ENCODE measurements around the gene FRYL.
"Not testable (repeated sequence)": the region's sequence is repeated elsewhere in the genome, so short reads cannot be mapped to it uniquely, and the experiment has no call there.

FRYL gene

DNA sequence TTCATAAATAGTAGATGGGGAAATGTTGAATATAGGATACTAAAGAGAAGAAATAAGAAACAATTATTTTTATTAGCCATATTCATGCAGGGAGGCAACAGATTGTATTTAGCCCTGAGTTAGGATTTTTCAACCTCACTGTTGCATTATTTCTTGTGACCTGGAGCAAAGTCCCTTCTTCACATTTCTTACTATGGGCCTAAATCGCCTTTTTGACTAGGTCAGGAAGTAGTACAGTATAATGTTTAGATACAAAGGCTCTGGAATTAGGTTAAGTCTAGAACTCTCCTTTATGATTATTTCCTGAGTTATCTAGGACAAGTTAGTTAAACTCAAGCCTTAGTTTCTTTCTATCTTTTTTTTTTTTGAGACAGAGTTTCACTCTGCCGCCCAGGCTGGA lies 88.0 kb downstream of the FRYL start:
- TF ChIP-seq, protein P1, sequence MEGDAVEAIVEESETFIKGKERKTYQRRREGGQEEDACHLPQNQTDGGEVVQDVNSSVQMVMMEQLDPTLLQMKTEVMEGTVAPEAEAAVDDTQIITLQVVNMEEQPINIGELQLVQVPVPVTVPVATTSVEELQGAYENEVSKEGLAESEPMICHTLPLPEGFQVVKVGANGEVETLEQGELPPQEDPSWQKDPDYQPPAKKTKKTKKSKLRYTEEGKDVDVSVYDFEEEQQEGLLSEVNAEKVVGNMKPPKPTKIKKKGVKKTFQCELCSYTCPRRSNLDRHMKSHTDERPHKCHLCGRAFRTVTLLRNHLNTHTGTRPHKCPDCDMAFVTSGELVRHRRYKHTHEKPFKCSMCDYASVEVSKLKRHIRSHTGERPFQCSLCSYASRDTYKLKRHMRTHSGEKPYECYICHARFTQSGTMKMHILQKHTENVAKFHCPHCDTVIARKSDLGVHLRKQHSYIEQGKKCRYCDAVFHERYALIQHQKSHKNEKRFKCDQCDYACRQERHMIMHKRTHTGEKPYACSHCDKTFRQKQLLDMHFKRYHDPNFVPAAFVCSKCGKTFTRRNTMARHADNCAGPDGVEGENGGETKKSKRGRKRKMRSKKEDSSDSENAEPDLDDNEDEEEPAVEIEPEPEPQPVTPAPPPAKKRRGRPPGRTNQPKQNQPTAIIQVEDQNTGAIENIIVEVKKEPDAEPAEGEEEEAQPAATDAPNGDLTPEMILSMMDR (conservative IDR thresholded peaks at IDR 0.05), result no peak
- TF ChIP-seq ZFX (IDR thresholded peaks at IDR 0.05), result no peak

DNA sequence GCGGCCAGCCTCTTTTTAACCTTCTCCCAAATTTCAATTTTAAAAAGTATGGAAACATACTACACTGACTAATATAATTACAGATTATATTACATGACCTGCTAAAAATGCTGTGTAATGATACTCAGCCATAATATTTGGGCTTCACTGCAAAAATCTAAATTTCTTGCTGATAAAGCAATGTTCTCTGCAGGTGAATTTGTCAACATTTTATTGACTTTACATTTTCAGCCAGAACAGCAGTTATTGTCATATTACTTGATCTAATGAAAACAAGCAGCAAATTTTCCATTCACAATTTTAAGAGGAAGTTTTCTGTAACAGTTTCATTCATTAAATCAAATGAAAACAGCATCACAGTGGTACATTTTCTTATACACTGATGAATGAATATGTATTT lies 91.1 kb downstream of the FRYL start:
- H3K27ac ChIP-seq, result no peak overlapping the region
- TF ChIP-seq ZFX (IDR thresholded peaks at IDR 0.05), result no peak
- TF ChIP-seq, protein P1 (conservative IDR thresholded peaks at IDR 0.05), result no peak

More for the DNA sequence above, 88.0 kb downstream of the FRYL start:
- H3K27ac ChIP-seq, result no peak overlapping the region

DNA sequence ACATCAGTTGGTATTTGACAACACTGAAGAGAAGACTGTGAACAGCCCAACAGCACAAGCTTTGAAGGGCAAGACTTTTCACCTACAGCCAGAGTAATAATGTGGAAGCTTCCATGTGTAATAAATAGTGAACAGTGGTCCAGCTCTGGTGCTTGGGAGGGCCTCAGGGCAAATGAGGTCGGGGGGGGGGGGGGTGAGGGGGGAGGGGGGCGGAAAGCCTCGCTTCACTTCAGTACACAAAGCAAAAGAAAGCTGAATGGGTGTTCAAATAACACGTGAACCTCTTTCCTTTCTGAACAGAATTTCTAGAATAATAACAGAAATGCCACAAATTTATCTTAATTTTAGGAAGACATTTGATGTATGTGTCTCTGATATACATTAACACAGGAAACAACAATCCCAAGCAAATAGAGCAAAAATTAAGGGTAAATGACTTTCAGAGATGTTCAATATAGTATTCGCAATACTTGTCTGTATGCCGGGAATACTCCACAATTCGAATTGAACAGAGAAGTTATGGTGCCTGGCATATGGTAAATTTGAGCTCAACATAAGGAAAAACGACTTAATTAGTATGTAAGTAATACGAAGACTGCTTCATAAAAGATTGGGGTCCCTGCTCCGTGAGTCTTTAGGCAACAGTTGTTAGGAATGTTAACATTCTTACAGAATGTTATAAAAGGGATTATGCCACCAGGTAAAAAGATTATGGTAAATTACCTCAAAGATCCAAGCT lies 92.6 kb downstream of the FRYL start:
- no peak for TF ChIP-seq ZFX (IDR thresholded peaks at IDR 0.05)
- TF ChIP-seq, protein P1 (conservative IDR thresholded peaks at IDR 0.05), result no peak
- no peak overlapping the region for H3K27ac ChIP-seq

DNA sequence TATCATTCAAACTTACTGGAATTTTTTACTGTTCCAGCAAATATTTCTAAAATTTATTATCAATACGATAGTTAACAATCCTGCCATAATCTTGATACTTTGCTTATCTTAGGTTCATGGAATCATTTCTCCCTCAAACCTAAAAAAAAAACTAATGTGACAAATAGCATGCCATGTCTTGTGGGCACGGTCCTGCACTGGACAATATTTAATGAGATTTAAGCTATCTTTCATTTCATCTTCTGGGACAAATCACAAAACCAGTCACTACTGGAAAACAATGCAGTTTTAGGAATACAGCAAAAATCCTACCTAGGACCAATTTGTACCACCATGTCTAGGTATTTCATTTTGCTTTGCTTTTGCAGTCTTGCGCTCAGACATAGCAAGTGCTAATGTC lies 93.7 kb downstream of the FRYL start:
- no peak for TF ChIP-seq ZFX (IDR thresholded peaks at IDR 0.05)
- no peak overlapping the region for H3K27ac ChIP-seq

DNA sequence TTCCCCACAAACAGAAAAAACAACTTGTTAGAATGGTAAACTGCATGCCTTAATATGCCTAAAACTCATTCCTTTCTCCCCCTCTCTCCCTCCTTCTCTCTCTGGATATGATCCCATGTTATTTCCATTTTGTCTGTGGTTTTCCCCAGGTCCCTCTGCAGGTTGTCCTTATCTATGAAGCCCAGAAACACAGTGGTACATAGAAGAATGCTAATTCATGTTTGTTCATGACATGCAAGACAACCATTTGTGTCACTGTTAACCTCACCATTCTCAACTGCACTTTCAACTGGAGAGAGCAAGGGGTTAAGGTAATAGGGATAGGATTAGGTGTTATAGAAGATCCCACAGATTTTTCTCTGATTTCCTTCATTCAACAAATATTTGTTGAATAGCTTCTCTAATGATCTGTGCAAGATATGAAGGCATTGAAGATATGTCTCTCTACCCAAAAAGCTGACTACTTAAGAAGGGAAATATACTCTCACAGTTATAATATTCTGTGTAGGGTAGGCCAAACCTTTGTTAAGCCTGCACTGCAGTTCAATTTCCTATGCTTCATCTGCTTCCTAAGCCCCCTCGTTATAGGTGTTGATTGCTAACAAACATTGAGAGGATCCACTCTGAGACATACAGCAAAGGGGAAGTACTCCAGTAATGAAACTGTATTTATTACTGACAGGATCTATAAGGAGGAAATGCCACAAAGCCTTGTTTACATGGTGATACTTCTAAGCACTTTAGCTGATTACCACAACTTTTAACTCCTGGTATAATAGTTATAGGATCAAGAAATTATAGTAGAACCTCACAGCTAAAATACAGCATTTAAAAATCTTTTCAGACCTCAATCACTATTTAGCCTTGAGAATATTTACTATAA lies 96.1 kb downstream of the FRYL start:
- H3K27ac ChIP-seq, result no peak overlapping the region
- no peak for TF ChIP-seq ZFX (IDR thresholded peaks at IDR 0.05)
- TF ChIP-seq, protein P1 (conservative IDR thresholded peaks at IDR 0.05), result no peak

DNA sequence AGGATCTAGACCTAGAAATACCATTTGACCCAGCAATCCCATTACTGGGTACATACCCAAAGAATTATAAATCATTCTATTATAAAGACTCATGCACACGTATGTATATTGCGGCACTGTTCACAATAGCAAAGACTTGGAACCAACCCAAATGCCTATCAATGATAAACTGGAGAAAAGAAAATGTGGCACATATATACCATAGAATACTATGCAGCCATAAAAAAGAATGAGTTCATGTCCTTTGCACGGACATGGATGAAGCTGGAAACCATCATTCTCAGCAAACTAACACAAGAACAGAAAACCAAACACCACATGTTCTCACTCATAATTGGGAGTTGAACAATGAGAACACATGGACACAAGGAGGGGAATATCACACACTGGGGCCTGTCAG lies 97.2 kb downstream of the FRYL start:
- not testable (repeated sequence) for H3K27ac ChIP-seq

DNA sequence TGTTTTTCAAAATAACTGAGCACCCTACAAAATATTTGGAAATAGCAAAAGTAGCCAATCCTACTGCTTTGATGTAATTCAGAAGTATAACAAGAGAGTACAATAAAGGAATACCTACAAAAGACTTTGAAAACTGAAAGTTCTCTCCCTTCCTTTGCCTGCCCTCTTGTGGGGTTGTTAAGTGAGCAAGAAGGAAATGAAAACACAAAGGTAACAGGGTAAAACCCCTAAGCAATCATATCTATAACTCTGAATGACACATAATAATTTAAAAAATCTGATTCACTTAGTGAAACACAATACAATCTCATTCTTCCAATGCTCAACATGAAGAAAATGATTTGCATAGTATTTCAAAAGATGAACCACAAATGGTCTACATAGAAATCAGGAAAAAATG lies 98.2 kb downstream of the FRYL start:
- TF ChIP-seq ZFX (IDR thresholded peaks at IDR 0.05), result no peak
- TF ChIP-seq, protein P1 (conservative IDR thresholded peaks at IDR 0.05), result peak; percentile 21
- no peak overlapping the region for H3K27ac ChIP-seq

DNA sequence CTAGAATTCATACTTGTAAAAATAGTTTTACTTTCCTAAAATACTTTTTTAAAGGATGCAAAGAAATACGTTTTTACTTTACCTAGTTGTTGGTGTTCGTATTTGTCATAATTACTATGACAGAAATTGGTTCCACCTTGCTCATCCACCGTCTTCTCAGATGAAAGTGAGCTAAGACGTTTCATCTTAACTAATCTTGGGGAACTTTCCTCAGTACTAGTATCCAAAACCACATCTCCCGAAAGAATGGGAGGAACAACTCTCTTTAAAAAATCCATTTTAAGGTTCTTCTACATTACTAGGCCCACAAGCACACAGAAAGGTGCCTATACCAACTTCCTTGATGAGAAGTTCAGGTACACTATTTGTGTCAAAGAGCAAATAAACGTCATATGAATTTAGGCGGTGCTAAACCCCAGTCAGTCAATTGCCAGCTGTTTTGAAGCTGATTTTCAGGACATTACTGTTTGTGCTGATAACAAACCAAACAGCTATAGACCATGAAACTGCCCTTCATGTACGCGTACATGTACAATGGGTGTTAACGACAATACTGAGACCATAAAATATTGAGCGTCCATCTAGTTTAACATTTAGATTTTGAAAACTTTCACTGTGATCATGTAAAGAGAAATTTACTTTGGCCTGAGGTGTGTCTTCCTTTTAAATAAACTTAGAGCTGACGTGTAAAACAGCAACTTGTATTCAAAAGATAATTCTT lies 99.1 kb downstream of the FRYL start:
- H3K27ac ChIP-seq, result no peak overlapping the region
- TF ChIP-seq, protein P1 (conservative IDR thresholded peaks at IDR 0.05), result no peak
- TF ChIP-seq ZFX (IDR thresholded peaks at IDR 0.05), result no peak
